Measurements from ENCODE around the gene SLC44A1. TPM values are rescaled to one million over a fixed set of nuclear protein-coding genes. Genes with fewer than 3 reads are reported as not detected.

SLC44A1 gene
- total RNA-seq, 4 donors from 2014 or later: 25.7 to 37.8 (median 28.3) TPM

GRCh38 chr9:105306351-105307140 lies 62.1 kb downstream of the SLC44A1 start:
- no peaks in the 10 kb centered on the region for H3K27me3 ChIP-seq
- H3K27ac ChIP-seq (replicated peaks in 1 of 4): no peak overlapping the region
- H3K4me1 ChIP-seq: peaks cover 0 to 20% (median 9%) of the 10 kb centered on the region in 4 donors
- intact Hi-C loops (cut with DNase I): no loop called here
- H3K4me3 ChIP-seq: no peak overlapping the region
- no peaks in the 10 kb centered on the region for H3K9me3 ChIP-seq
- H3K36me3 ChIP-seq: peaks cover 0 to 7% (median 2%) of the 10 kb centered on the region in 4 donors
- WGBS: 84% methylated on average over 5 of the region's 5 CpGs
- no peak for DNase-seq (ENCODE audit: extremely low spot score)
- TF ChIP-seq CTCF (IDR thresholded peaks at IDR 0.05): no peak
- TF ChIP-seq POLR2A (IDR thresholded peaks at IDR 0.05; ENCODE audit: low read depth): no peak
- no peak for TF ChIP-seq EP300 (IDR thresholded peaks at IDR 0.05)
- no peak for TF ChIP-seq POLR2AphosphoS5 (IDR thresholded peaks at IDR 0.05)

GRCh38 chr9:105307591-105308130 lies 63.2 kb downstream of the SLC44A1 start:
- WGBS: 94% methylated on average over 2 of the region's 2 CpGs
- peaks cover 0 to 20% (median 9%) of the 10 kb centered on the region in 4 donors for H3K4me1 ChIP-seq
- peaks cover 0 to 7% (median 2%) of the 10 kb centered on the region in 4 donors for H3K36me3 ChIP-seq
- no peaks in the 10 kb centered on the region for H3K9me3 ChIP-seq
- intact Hi-C loops (cut with DNase I): no loop called here
- H3K4me3 ChIP-seq: no peak overlapping the region
- H3K27ac ChIP-seq (replicated peaks in 1 of 4): no peak overlapping the region
- H3K27me3 ChIP-seq: no peaks in the 10 kb centered on the region
- no peak for DNase-seq (ENCODE audit: extremely low spot score)
- no peak for TF ChIP-seq CTCF (IDR thresholded peaks at IDR 0.05)
- no peak for TF ChIP-seq POLR2A (IDR thresholded peaks at IDR 0.05; ENCODE audit: low read depth)
- TF ChIP-seq POLR2AphosphoS5 (IDR thresholded peaks at IDR 0.05): no peak
- no peak for TF ChIP-seq EP300 (IDR thresholded peaks at IDR 0.05)

GRCh38 chr9:105308461-105309341 lies 64.2 kb downstream of the SLC44A1 start:
- no peaks in the 10 kb centered on the region for H3K9me3 ChIP-seq
- H3K36me3 ChIP-seq: peaks cover 0 to 3% (median under 1%) of the 10 kb centered on the region in 4 donors
- intact Hi-C loops (cut with DNase I): no loop called here
- H3K27ac ChIP-seq (replicated peaks in 1 of 4): no peak overlapping the region
- TF ChIP-seq CTCF (IDR thresholded peaks at IDR 0.05) (no peak), POLR2A (IDR thresholded peaks at IDR 0.05; ENCODE audit: low read depth) (no peak), EP300 (IDR thresholded peaks at IDR 0.05) (no peak), POLR2AphosphoS5 (IDR thresholded peaks at IDR 0.05) (no peak)
- WGBS: 72% methylated on average over 8 of the region's 8 CpGs
- DNase-seq (ENCODE audit: extremely low spot score): no peak
- H3K4me3 ChIP-seq: no peak overlapping the region
- peaks cover 0 to 20% (median 9%) of the 10 kb centered on the region in 4 donors for H3K4me1 ChIP-seq
- H3K27me3 ChIP-seq: no peaks in the 10 kb centered on the region

GRCh38 chr9:105309531-105309931 lies 65.1 kb downstream of the SLC44A1 start:
- no peak for DNase-seq (ENCODE audit: extremely low spot score)
- peaks cover 0 to 6% (median 2%) of the 10 kb centered on the region in 4 donors for H3K36me3 ChIP-seq
- intact Hi-C loops (cut with DNase I): no loop called here
- peaks cover 0 to 20% (median 9%) of the 10 kb centered on the region in 4 donors for H3K4me1 ChIP-seq
- H3K9me3 ChIP-seq: no peaks in the 10 kb centered on the region
- H3K27me3 ChIP-seq: no peaks in the 10 kb centered on the region
- no peak overlapping the region for H3K27ac ChIP-seq (replicated peaks in 1 of 4)
- 81% methylated on average over 3 of the region's 3 CpGs for WGBS
- no peak overlapping the region for H3K4me3 ChIP-seq
- no peak for TF ChIP-seq EP300 (IDR thresholded peaks at IDR 0.05)
- no peak for TF ChIP-seq POLR2A (IDR thresholded peaks at IDR 0.05; ENCODE audit: low read depth)
- no peak for TF ChIP-seq CTCF (IDR thresholded peaks at IDR 0.05)
- no peak for TF ChIP-seq POLR2AphosphoS5 (IDR thresholded peaks at IDR 0.05)

Measured in esophagus muscularis mucosa (tissue), 4 donors.